ENCODE results near the gene OLFML2B. TPM values are rescaled to one million over a fixed set of nuclear protein-coding genes. Genes with fewer than 3 reads are reported as not detected.

OLFML2B gene
- total and polyA plus RNA-seq, 2 donors (not counting 1 experiment from before 2014, with no cell fraction given), result 5.1 to 7.2 TPM

GRCh38 chr1:161935264-161935663 lies 88.4 kb downstream of the OLFML2B start:
- no peaks in the 10 kb centered on the region for H3K4me1 ChIP-seq (ENCODE audit: control insufficient read depth, extremely low read depth, insufficient read depth, low read length)
- no peaks in the 10 kb centered on the region for H3K36me3 ChIP-seq (ENCODE audit: control insufficient read depth, insufficient read depth, low read length)
- no peak overlapping the region for H3K4me3 ChIP-seq (replicated peaks in 1 of 4; ENCODE audit: control extremely low read depth in 1 of 4, insufficient read depth in 1 of 4, low read depth in 3 of 4, low read length in 4 of 4)
- no peaks in the 10 kb centered on the region for H3K9me3 ChIP-seq (ENCODE audit: control insufficient read depth, insufficient read depth, low read depth, low read length)
- no peak overlapping the region for H3K9ac ChIP-seq (ENCODE audit: insufficient read depth, low read length)
- H3K79me2 ChIP-seq (ENCODE audit: control insufficient read depth, insufficient read depth, low read length), result no peaks in the 10 kb centered on the region
- no peak overlapping the region for H3K27ac ChIP-seq (ENCODE audit: insufficient read depth, low read length)
- H3K4me2 ChIP-seq (ENCODE audit: extremely low read depth, insufficient read depth, low read length), result no peak overlapping the region
- no peak for DNase-seq (ENCODE audit: low read depth in 2 of 2)
- H2AFZ ChIP-seq (ENCODE audit: low read length), result no peak overlapping the region
- no peaks in the 10 kb centered on the region for H4K20me1 ChIP-seq (ENCODE audit: control insufficient read depth, extremely low read depth, insufficient read depth, low read length)
- no peak for TF ChIP-seq EZH2 (IDR thresholded peaks at IDR 0.05; ENCODE audit: low read length, missing control alignments)
- TF ChIP-seq CTCF (conservative IDR thresholded peaks at IDR 0.05 in 1 of 2, IDR thresholded peaks at IDR 0.05 in 1 of 2; ENCODE audit: low read depth in 1 of 2, low read length in 2 of 2), result no peak
- no peaks in the 10 kb centered on the region for H3K27me3 ChIP-seq (ENCODE audit: control insufficient read depth, insufficient read depth, low read length)

- H3K4me1 ChIP-seq (ENCODE audit: control insufficient read depth, extremely low read depth, insufficient read depth, low read length), result peaks cover 3% of the 10 kb centered on the region
- H2AFZ ChIP-seq (ENCODE audit: low read length), result no peak overlapping the region
- H3K79me2 ChIP-seq (ENCODE audit: control insufficient read depth, insufficient read depth, low read length), result no peaks in the 10 kb centered on the region
- no peak overlapping the region for H3K9ac ChIP-seq (ENCODE audit: insufficient read depth, low read length)
- no peaks in the 10 kb centered on the region for H3K27me3 ChIP-seq (ENCODE audit: control insufficient read depth, insufficient read depth, low read length)
- H3K4me2 ChIP-seq (ENCODE audit: extremely low read depth, insufficient read depth, low read length), result no peak overlapping the region
- no peaks in the 10 kb centered on the region for H3K9me3 ChIP-seq (ENCODE audit: control insufficient read depth, insufficient read depth, low read depth, low read length)
- no peak overlapping the region for H3K4me3 ChIP-seq (replicated peaks in 1 of 4; ENCODE audit: control extremely low read depth in 1 of 4, insufficient read depth in 1 of 4, low read depth in 3 of 4, low read length in 4 of 4)
- no peaks in the 10 kb centered on the region for H3K36me3 ChIP-seq (ENCODE audit: control insufficient read depth, insufficient read depth, low read length)
- no peak for DNase-seq (ENCODE audit: low read depth in 2 of 2)
- H3K27ac ChIP-seq (ENCODE audit: insufficient read depth, low read length), result no peak overlapping the region
- no peaks in the 10 kb centered on the region for H4K20me1 ChIP-seq (ENCODE audit: control insufficient read depth, extremely low read depth, insufficient read depth, low read length)
- no peak for TF ChIP-seq EZH2 (IDR thresholded peaks at IDR 0.05; ENCODE audit: low read length, missing control alignments)
- no peak for TF ChIP-seq CTCF (conservative IDR thresholded peaks at IDR 0.05 in 1 of 2, IDR thresholded peaks at IDR 0.05 in 1 of 2; ENCODE audit: low read depth in 1 of 2, low read length in 2 of 2)
Measured at GRCh38 chr1:161933592-161934588, 89.8 kb downstream of the OLFML2B start.

Other genes with a start within 250 kb of the OLFML2B start
- under 0.01 and 0.17 TPM in 2 replicates for gene NOS1AP, start 45.8 kb upstream of the OLFML2B start, total RNA-seq
- 0.10 and 0.14 TPM in 2 replicates for gene NOS1AP, start 45.8 kb upstream of the OLFML2B start, polyA plus RNA-seq